IMR-90 (cell line): Measurements from ENCODE around the gene TRAPPC3. TPM values are rescaled to one million over a fixed set of nuclear protein-coding genes. Genes with fewer than 3 reads are reported as not detected.

ENCODE experiments used
- ATAC-seq: fragments of 200-7000 bp; cut with Tn5 transposase; 2 replicates; pipeline ENCODE4 v1.9.1; 2020; ENCODE audit warnings: low read depth, mild to moderate bottlenecking, moderate library complexity
- BruUV-seq: library from RNA; stranded (reverse); fragments of 400-500 nt; replicated peaks from 2 replicates; lab custom pipeline; 2021; lab: Mats Ljungman, UMichigan
- CTCF ChIA-PET: fragments of 300-600 bp; formaldehyde crosslinking; extraction: SDS; loops from one replicate; lab custom pipeline; 2021; ENCODE audit warnings: antibody characterized with exemption; lab: Yijun Ruan, JAX
- POLR2A ChIA-PET: fragments of 300-600 bp; sonication (Branson Sonifier 250); formaldehyde crosslinking; loops from one replicate; lab custom pipeline; 2022; ENCODE audit warnings: antibody characterized with exemption; ENCODE audit not compliant: unreplicated experiment; lab: Charles Lee
- DNase-seq: peaks from one replicate; pipeline ENCODE4 v3.0.0; 2013
- H2AFZ ChIP-seq: replicated peaks from 2 replicates; pipeline ENCODE3; 2013; ENCODE audit warnings: low read length, mild to moderate bottlenecking; ENCODE audit not compliant: poor library complexity
- H2AK5ac ChIP-seq: 2 replicates; pipeline ENCODE4 v1.6.1; 2013; ENCODE audit warnings: low read depth, low read length, inconsistent platforms
- H2AK9ac ChIP-seq: replicated peaks from 2 replicates; pipeline ENCODE3; 2013; ENCODE audit warnings: mild to moderate bottlenecking, low read depth, low read length, moderate library complexity; ENCODE audit not compliant: poor library complexity
- H2BK120ac ChIP-seq: 2 replicates; pipeline ENCODE4 v1.6.1; 2013; ENCODE audit warnings: low read depth, low read length, inconsistent platforms
- H2BK15ac ChIP-seq: 3 replicates; pipeline ENCODE4 v1.6.1; 2013; ENCODE audit warnings: low read depth, low read length, inconsistent platforms
- H2BK20ac ChIP-seq: 2 replicates; pipeline ENCODE4 v1.6.1; 2013; ENCODE audit warnings: low read depth, mild to moderate bottlenecking, inconsistent platforms, low read length, moderate library complexity
- H2BK5ac ChIP-seq: 2 replicates; pipeline ENCODE4 v1.6.1; 2013; ENCODE audit warnings: mild to moderate bottlenecking, low read depth, low read length, inconsistent platforms; ENCODE audit not compliant: poor library complexity, severe bottlenecking
- H3K14ac ChIP-seq: replicated peaks from 2 replicates; pipeline ENCODE4 v1.6.1; 2013; ENCODE audit warnings: low read depth, low read length, inconsistent platforms
- H3K18ac ChIP-seq: 2 replicates; pipeline ENCODE4 v1.6.1; 2013; ENCODE audit warnings: low read depth, low read length, control low read depth
- H3K23ac ChIP-seq: 2 replicates; pipeline ENCODE4 v1.6.1; 2013; ENCODE audit warnings: low read depth, low read length, inconsistent platforms
- H3K27ac ChIP-seq: 2 replicates; pipeline ENCODE4 v1.5.1; 2013; ENCODE audit warnings: mild to moderate bottlenecking, control low read depth, low read length; ENCODE audit not compliant: insufficient read depth
- H3K27me3 ChIP-seq: 2 replicates; pipeline ENCODE4 v1.6.1; 2013; ENCODE audit warnings: low read length; ENCODE audit not compliant: control insufficient read depth, insufficient read depth
- H3K36me3 ChIP-seq: 2 replicates; pipeline ENCODE4 v1.6.1; 2013; ENCODE audit warnings: low read length, mixed read lengths; ENCODE audit not compliant: control insufficient read depth, insufficient read depth
- H3K4ac ChIP-seq: 2 replicates; pipeline ENCODE4 v1.6.1; 2013; ENCODE audit warnings: low read depth, low read length, inconsistent platforms
- H3K4me1 ChIP-seq: 2 replicates; pipeline ENCODE4 v1.6.1; 2013; ENCODE audit warnings: low read length, mixed read lengths; ENCODE audit not compliant: control insufficient read depth, insufficient read depth
- H3K4me2 ChIP-seq: 2 replicates; pipeline ENCODE4 v1.6.1; 2013; ENCODE audit warnings: low read depth, mild to moderate bottlenecking, control low read depth, low read length, moderate library complexity
- H3K4me3 ChIP-seq: 2 replicates; pipeline ENCODE4 v1.5.1; 2013; ENCODE audit warnings: low read depth, mild to moderate bottlenecking, control low read depth, low read length, moderate library complexity; ENCODE audit not compliant: insufficient read depth
- H3K56ac ChIP-seq: 2 replicates; pipeline ENCODE4 v1.6.1; 2013; ENCODE audit warnings: low read length, inconsistent platforms; ENCODE audit not compliant: insufficient read depth; ENCODE audit errors: extremely low read depth
- H3K79me1 ChIP-seq, 2 experiments: 2 replicates each; pipeline ENCODE4 v1.6.1; 2013; ENCODE audit warnings: low read length in 2 of 2, inconsistent platforms in 1 of 2, low read depth in 1 of 2
- H3K9ac ChIP-seq: 2 replicates; pipeline ENCODE4 v1.6.1; 2013; ENCODE audit warnings: low read depth, low read length, control low read depth
- H3K9me1 ChIP-seq: 2 replicates; pipeline ENCODE4 v1.6.1; 2013; ENCODE audit warnings: low read length, inconsistent platforms; ENCODE audit not compliant: insufficient read depth
- H3K9me3 ChIP-seq: 2 replicates; pipeline ENCODE4 v1.6.1; 2013; ENCODE audit warnings: low read length; ENCODE audit not compliant: control insufficient read depth, insufficient read depth
- H4K20me1 ChIP-seq: 2 replicates; pipeline ENCODE4 v1.6.1; 2013; ENCODE audit warnings: low read length, inconsistent platforms; ENCODE audit not compliant: insufficient read depth
- H4K5ac ChIP-seq: 2 replicates; pipeline ENCODE4 v1.6.1; 2013; ENCODE audit warnings: mild to moderate bottlenecking, low read depth, low read length, control low read depth
- H4K8ac ChIP-seq, 2 experiments: 2 replicates each; pipeline ENCODE4 v1.6.1; 2013; ENCODE audit warnings: low read depth in 2 of 2, low read length in 2 of 2, control low read depth in 1 of 2, inconsistent platforms in 1 of 2
- H4K91ac ChIP-seq: 2 replicates; pipeline ENCODE4 v1.6.1; 2013; ENCODE audit warnings: low read depth, low read length, inconsistent platforms; ENCODE audit not compliant: insufficient read depth
- BHLHE40 ChIP-seq: fragments of 150-350 bp; IDR thresholded peaks from 2 replicates; pipeline ENCODE4 v1.6.1; 2016; ENCODE audit warnings: mild to moderate bottlenecking, low read depth, low read length
- CHD1 ChIP-seq: IDR thresholded peaks from 2 replicates; pipeline ENCODE4 v1.6.1; 2012; ENCODE audit warnings: low read depth, low read length, improper control_type of control experiment
- CTCF ChIP-seq: conservative IDR thresholded peaks from 2 replicates; pipeline ENCODE4 v1.5.1; 2012; ENCODE audit warnings: mild to moderate bottlenecking, low read depth, low read length, improper control_type of control experiment
- FOS ChIP-seq: fragments of 150-350 bp; IDR thresholded peaks from 2 replicates; pipeline ENCODE4 v1.6.1; 2016; ENCODE audit warnings: low read depth, low read length
- MAFK ChIP-seq: IDR thresholded peaks from 2 replicates; pipeline ENCODE4 v1.6.1; 2012; ENCODE audit warnings: low read depth, low read length, improper control_type of control experiment
- MXI1 ChIP-seq: IDR thresholded peaks from 2 replicates; pipeline ENCODE4 v1.6.1; 2012; ENCODE audit warnings: low read depth, mild to moderate bottlenecking, low read length, moderate library complexity, borderline replicate concordance
- NFE2L2 ChIP-seq: fragments of 150-350 bp; IDR thresholded peaks from 2 replicates; pipeline ENCODE4 v1.6.1; 2016; ENCODE audit warnings: low read depth, mild to moderate bottlenecking, low read length
- POLR2A ChIP-seq: IDR thresholded peaks from 2 replicates; pipeline ENCODE4 v1.6.1; 2012; ENCODE audit warnings: mild to moderate bottlenecking, low read depth, low read length
- RCOR1 ChIP-seq: IDR thresholded peaks from 2 replicates; pipeline ENCODE4 v1.6.1; 2012; ENCODE audit warnings: mild to moderate bottlenecking, low read length, improper control_type of control experiment; ENCODE audit not compliant: insufficient replicate concordance
- WGBS, 2 experiments: methylation state at CpG; one replicate each; pipeline versions ENCODE4 v1.1.5 to v1.1.7; 2013; ENCODE audit warnings: missing lambda C conversion rate in 2 of 2; ENCODE audit not compliant: insufficient read length in 1 of 2; ENCODE audit errors: extremely low coverage in 2 of 2; 5-methylcytosine and 5-hydroxymethylcytosine counted together
- dilution Hi-C: fragments of 300-500 bp; cut with HindIII; formaldehyde crosslinking; loops from one replicate; pipeline ENCODE4 v1.14.3; 2018; ENCODE audit warnings: low sequenced_read_pairs; ENCODE audit not compliant: unreplicated experiment
- in situ Hi-C: fragments of 300-500 bp; cut with MboI; formaldehyde crosslinking; loops from 3 replicates; pipeline ENCODE4 v1.14.3; 2019; ENCODE audit warnings: low sequenced_read_pairs, inconsistent platforms, mixed read lengths
- intact Hi-C: fragments of 100-400 bp; cut with micrococcal nuclease; formaldehyde crosslinking; loops from 2 replicates; pipeline ENCODE4 v1.10.0; 2022
- polyA plus RNA-seq, 3 experiments: library from polyadenylated mRNA; depleted of rRNA; stranded (reverse); fragments of >200 nt; gene quantifications; 2 replicates each; pipeline ENCODE4 v1.2.3, GENCODE V29; 2012; ENCODE audit warnings: low replicate concordance in 1 of 3
- total RNA-seq: library from RNA; depleted of rRNA; stranded (reverse); fragments of >200 nt; gene quantifications from 2 replicates; pipeline ENCODE4 v1.2.3, GENCODE V29; 2012

Gene TRAPPC3
- total and polyA plus RNA-seq, 2 of the 4 experiments (the other 2 are of a cell fraction) = 76.0 to 77.8 TPM

GRCh38 chr1:36092166-36092797 lies 57.0 kb downstream of the TRAPPC3 start:
- no peak overlapping the region for H3K23ac ChIP-seq
- no peak overlapping the region for H3K27ac ChIP-seq
- peaks cover 35% of the 10 kb centered on the region for H3K36me3 ChIP-seq
- H2AFZ ChIP-seq = no peak overlapping the region
- H3K4me2 ChIP-seq = no peak overlapping the region
- no peak for ATAC-seq
- no peak overlapping the region for H2BK120ac ChIP-seq
- H2BK15ac ChIP-seq = no peak overlapping the region
- no peak overlapping the region for H2BK5ac ChIP-seq
- CTCF ChIA-PET = no interaction called here
- H3K56ac ChIP-seq = no peak overlapping the region
- BruUV-seq = no TSS peak
- no peak overlapping the region for H3K18ac ChIP-seq
- no peak overlapping the region for H2AK9ac ChIP-seq
- TF ChIP-seq MXI1 (no peak), RCOR1 (no peak), MAFK (no peak), FOS (no peak), CTCF (no peak), BHLHE40 (no peak), CHD1 (no peak), NFE2L2 (no peak), POLR2A (no peak)
- H3K4me1 ChIP-seq = peaks cover 2% of the 10 kb centered on the region; the same call in 1 of the 2 replicates
- H2AK5ac ChIP-seq = no peak overlapping the region
- dilution Hi-C loops = no loop called here
- H3K27me3 ChIP-seq = no peaks in the 10 kb centered on the region
- H3K9ac ChIP-seq = no peak overlapping the region
- in situ Hi-C loops = no loop called here
- H2BK20ac ChIP-seq = no peak overlapping the region
- intact Hi-C loops = no loop called here
- no peak overlapping the region for H4K8ac ChIP-seq
- no peak for DNase-seq
- peaks cover 38 to 47% of the 10 kb centered on the region in 2 experiments for H3K79me1 ChIP-seq
- peaks cover 5% of the 10 kb centered on the region; the same call in 1 of the 2 replicates for H3K9me1 ChIP-seq
- H3K9me3 ChIP-seq = no peaks in the 10 kb centered on the region
- WGBS, 2 experiments = 100% methylated on average over 3 of the region's 17 CpGs; no CpG with 5 or more reads in 1 of the 2 experiments
- no peak overlapping the region for H3K4me3 ChIP-seq
- POLR2A ChIA-PET = no interaction called here
- H3K4ac ChIP-seq = no peak overlapping the region
- no peak overlapping the region for H4K91ac ChIP-seq
- no peak overlapping the region for H3K14ac ChIP-seq
- H4K5ac ChIP-seq = no peak overlapping the region
- peaks cover 7% of the 10 kb centered on the region; the same call in 1 of the 2 replicates for H4K20me1 ChIP-seq
